ENCODE results near the gene VPS16. TPM values are rescaled to one million over a fixed set of nuclear protein-coding genes. Genes with fewer than 3 reads are reported as not detected.

The VPS16 gene
- total and polyA plus RNA-seq, 2 of the 13 experiments (the other 11 are each of a cell fraction or from before 2014, with no cell fraction given) = 34.2 to 35.4 TPM

DNA sequence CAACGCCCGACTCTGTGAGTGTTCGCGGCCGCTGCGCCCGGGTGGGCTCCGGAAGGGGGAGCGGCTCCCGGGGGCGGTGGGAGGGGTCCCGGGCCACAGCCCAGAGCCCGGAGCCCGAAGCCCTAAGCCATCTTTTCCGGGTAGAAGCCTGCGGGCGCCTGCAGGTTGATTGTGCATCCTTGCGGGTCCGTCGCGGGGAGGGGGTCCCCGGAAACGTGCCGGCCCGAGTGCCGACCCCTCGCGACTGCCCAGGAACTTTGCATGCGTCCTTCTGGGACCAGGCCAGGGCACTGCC is 33.1 kb downstream of the VPS16 start (continued):
- TF ChIP-seq, protein P1, sequence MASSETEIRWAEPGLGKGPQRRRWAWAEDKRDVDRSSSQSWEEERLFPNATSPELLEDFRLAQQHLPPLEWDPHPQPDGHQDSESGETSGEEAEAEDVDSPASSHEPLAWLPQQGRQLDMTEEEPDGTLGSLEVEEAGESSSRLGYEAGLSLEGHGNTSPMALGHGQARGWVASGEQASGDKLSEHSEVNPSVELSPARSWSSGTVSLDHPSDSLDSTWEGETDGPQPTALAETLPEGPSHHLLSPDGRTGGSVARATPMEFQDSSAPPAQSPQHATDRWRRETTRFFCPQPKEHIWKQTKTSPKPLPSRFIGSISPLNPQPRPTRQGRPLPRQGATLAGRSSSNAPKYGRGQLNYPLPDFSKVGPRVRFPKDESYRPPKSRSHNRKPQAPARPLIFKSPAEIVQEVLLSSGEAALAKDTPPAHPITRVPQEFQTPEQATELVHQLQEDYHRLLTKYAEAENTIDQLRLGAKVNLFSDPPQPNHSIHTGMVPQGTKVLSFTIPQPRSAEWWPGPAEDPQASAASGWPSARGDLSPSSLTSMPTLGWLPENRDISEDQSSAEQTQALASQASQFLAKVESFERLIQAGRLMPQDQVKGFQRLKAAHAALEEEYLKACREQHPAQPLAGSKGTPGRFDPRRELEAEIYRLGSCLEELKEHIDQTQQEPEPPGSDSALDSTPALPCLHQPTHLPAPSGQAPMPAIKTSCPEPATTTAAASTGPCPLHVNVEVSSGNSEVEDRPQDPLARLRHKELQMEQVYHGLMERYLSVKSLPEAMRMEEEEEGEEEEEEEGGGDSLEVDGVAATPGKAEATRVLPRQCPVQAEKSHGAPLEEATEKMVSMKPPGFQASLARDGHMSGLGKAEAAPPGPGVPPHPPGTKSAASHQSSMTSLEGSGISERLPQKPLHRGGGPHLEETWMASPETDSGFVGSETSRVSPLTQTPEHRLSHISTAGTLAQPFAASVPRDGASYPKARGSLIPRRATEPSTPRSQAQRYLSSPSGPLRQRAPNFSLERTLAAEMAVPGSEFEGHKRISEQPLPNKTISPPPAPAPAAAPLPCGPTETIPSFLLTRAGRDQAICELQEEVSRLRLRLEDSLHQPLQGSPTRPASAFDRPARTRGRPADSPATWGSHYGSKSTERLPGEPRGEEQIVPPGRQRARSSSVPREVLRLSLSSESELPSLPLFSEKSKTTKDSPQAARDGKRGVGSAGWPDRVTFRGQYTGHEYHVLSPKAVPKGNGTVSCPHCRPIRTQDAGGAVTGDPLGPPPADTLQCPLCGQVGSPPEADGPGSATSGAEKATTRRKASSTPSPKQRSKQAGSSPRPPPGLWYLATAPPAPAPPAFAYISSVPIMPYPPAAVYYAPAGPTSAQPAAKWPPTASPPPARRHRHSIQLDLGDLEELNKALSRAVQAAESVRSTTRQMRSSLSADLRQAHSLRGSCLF (CRISPR knock-in tag; IDR thresholded peaks at IDR 0.05; ENCODE audit: borderline replicate concordance) = 0 out of 2 replicates have a peak, but pooled peaks have one; percentile 35
- TF ChIP-seq, protein P2, sequence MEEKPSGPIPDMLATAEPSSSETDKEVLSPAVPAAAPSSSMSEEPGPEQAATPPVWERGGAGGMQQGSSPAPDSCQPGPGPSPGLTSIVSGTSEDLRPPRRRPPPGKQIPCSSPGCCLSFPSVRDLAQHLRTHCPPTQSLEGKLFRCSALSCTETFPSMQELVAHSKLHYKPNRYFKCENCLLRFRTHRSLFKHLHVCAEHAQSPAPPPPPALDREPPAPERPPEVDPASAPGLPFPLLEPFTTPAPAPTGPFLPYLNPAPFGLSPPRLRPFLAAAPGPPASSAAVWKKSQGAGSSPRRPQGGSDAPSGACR (CRISPR knock-in tag; IDR thresholded peaks at IDR 0.05) = 0 out of 2 replicates have a peak, but pooled peaks have one; percentile 5
- TF ChIP-seq KAT7 (CRISPR knock-in tag; IDR thresholded peaks at IDR 0.05; ENCODE audit: borderline replicate concordance) = peak; percentile 26; the same call in 1 of the 2 replicates
- peak; percentile 59; the same call in 1 of the 2 replicates for TF ChIP-seq EED (CRISPR knock-in tag; IDR thresholded peaks at IDR 0.05)
- TF ChIP-seq TAF15 (IDR thresholded peaks at IDR 0.05; ENCODE audit: low read depth, low read length, poor library complexity, severe bottlenecking) = peak; percentile 14
- TF ChIP-seq ZNF607 (CRISPR knock-in tag; IDR thresholded peaks at IDR 0.05; ENCODE audit: borderline replicate concordance) = peak; percentile 62; the same call in 1 of the 2 replicates

DNA sequence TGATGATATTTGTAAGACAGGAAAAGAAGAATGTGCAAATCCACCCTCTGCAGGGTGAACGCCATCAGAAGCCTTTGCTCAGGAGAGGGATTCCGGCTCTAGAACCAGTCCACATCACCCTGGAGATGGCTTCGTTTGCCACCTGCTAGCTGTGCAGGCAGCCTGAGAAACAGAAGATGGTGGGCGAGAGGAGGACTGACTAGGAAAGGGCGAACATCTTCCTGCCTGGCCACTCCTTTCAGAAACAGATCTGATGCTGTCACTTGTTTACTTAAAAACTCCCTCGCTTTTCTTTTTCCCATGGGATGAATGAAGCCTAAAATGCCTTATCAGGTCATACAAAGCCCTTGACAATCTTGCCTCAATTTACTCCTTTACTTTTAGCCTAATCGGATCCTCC is 33.9 kb downstream of the VPS16 start:
- intact Hi-C loops (cut with micrococcal nuclease; ENCODE audit: unreplicated experiment) (loop anchor here (10.0 kb wide), 1 partner anchor 70 kb away; no protein-coding TSS in a partner anchor), in situ Hi-C loops (cut with HindIII; ENCODE audit: extremely low pct_ligation_motif_present, low pct_unique_long_range_greater_than_20kb) (no loop called here)
- Histone ChIP-seq H2AFZ (ENCODE audit: low read length) (no peak overlapping the region), H3K27me3 (ENCODE audit: control insufficient read depth in 1 of 2, insufficient read depth in 2 of 2, low read length in 2 of 2) (peaks cover 0 to 18% of the 10 kb centered on the region in 2 experiments; a peak in 3 of 5 replicates), H3K9ac (ENCODE audit: insufficient read depth, low read depth, low read length) (peak overlapping the region; percentile 84), H3K9me3 (ENCODE audit: low read length) (no peaks in the 10 kb centered on the region), H3K27ac (ENCODE audit: extremely low read length, insufficient read depth, low read length) (no peak overlapping the region), H3K36me3 (replicated peaks in 1 of 2; ENCODE audit: control insufficient read depth in 1 of 2, insufficient read depth in 2 of 2, low read length in 2 of 2) (peaks cover 0 to 3% of the 10 kb centered on the region in 2 experiments; a peak in 1 of 5 replicates), H3K79me2 (ENCODE audit: insufficient read depth, low read length) (peaks cover 52% of the 10 kb centered on the region), H3K4me1 (ENCODE audit: insufficient read depth, low read length) (peaks cover 53% of the 10 kb centered on the region), H3K4me3 (replicated peaks in 1 of 3; ENCODE audit: insufficient read depth in 1 of 3, low read depth in 2 of 3, low read length in 3 of 3) (peak overlapping the region; percentile 77 to 98 (median 92)), H3K4me2 (ENCODE audit: low read depth, low read length) (peak overlapping the region; percentile 96), H4K20me1 (ENCODE audit: insufficient read depth, low read length) (peaks cover 5% of the 10 kb centered on the region; the same call in 1 of the 2 replicates)
- TSS peak; percentile 55 for BruUV-seq (replicated peaks)
- ChIA-PET CTCF (ENCODE audit: low intra/inter-chr PET ratio, low total read pairs) (no interaction called here), POLR2A (interaction anchor here (1.0 to 1.5 kb wide), 2 partner anchors 34 to 39 kb away, joined by 3 read pairs; partner anchors contain the start of genes PCED1A and VPS16)
- no peak for ATAC-seq
- no peak for DNase-seq (ENCODE audit: low spot score)
- no peak for FAIRE-seq
- WGBS (ENCODE audit: low lambda C conversion rate) = 49% methylated on average over 7 of the region's 7 CpGs
- TF ChIP-seq, protein P3, sequence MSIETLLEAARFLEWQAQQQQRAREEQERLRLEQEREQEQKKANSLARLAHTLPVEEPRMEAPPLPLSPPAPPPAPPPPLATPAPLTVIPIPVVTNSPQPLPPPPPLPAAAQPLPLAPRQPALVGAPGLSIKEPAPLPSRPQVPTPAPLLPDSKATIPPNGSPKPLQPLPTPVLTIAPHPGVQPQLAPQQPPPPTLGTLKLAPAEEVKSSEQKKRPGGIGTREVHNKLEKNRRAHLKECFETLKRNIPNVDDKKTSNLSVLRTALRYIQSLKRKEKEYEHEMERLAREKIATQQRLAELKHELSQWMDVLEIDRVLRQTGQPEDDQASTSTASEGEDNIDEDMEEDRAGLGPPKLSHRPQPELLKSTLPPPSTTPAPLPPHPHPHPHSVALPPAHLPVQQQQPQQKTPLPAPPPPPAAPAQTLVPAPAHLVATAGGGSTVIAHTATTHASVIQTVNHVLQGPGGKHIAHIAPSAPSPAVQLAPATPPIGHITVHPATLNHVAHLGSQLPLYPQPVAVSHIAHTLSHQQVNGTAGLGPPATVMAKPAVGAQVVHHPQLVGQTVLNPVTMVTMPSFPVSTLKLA (IDR thresholded peaks at IDR 0.05) = no peak
- TF ChIP-seq, protein P4, sequence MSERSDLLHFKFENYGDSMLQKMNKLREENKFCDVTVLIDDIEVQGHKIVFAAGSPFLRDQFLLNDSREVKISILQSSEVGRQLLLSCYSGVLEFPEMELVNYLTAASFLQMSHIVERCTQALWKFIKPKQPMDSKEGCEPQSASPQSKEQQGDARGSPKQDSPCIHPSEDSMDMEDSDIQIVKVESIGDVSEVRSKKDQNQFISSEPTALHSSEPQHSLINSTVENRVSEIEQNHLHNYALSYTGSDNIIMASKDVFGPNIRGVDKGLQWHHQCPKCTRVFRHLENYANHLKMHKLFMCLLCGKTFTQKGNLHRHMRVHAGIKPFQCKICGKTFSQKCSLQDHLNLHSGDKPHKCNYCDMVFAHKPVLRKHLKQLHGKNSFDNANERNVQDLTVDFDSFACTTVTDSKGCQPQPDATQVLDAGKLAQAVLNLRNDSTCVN (CRISPR knock-in tag; IDR thresholded peaks at IDR 0.05; ENCODE audit: borderline replicate concordance) = 0 out of 2 replicates have a peak, but pooled peaks have one; percentile 39
- 0 out of 2 replicates have a peak, but pooled peaks have one; percentile 25 for TF ChIP-seq FOXA3 (CRISPR knock-in tag; IDR thresholded peaks at IDR 0.05)
- TF ChIP-seq FOXA1 (IDR thresholded peaks at IDR 0.05) = no peak
- peak; percentile 54 for TF ChIP-seq FOXA1 (CRISPR knock-in tag; IDR thresholded peaks at IDR 0.05)
- TF ChIP-seq, protein P5, sequence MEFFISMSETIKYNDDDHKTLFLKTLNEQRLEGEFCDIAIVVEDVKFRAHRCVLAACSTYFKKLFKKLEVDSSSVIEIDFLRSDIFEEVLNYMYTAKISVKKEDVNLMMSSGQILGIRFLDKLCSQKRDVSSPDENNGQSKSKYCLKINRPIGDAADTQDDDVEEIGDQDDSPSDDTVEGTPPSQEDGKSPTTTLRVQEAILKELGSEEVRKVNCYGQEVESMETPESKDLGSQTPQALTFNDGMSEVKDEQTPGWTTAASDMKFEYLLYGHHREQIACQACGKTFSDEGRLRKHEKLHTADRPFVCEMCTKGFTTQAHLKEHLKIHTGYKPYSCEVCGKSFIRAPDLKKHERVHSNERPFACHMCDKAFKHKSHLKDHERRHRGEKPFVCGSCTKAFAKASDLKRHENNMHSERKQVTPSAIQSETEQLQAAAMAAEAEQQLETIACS (CRISPR knock-in tag; IDR thresholded peaks at IDR 0.05) = peak; percentile 21; the same call in 1 of the 2 replicates
- peak; percentile 37; the same call in 1 of the 2 replicates for TF ChIP-seq SP4 (CRISPR knock-in tag; IDR thresholded peaks at IDR 0.05)

Measured in HepG2 (cell line).